ENCODE data around the gene MAFG. TPM values are rescaled to one million over a fixed set of nuclear protein-coding genes. Genes with fewer than 3 reads are reported as not detected.

Gene MAFG
- total and polyA plus RNA-seq, 2 of the 13 experiments (the other 11 are each of a cell fraction or from before 2014, with no cell fraction given) = 14.5 to 20.0 TPM

GRCh38 chr17:81890447-81891302, 36.9 kb downstream of the MAFG start (continued):
- TF ChIP-seq ZNF775 (CRISPR knock-in tag; IDR thresholded peaks at IDR 0.05; ENCODE audit: borderline replicate concordance) (no peak), HMGXB3 (CRISPR knock-in tag; IDR thresholded peaks at IDR 0.05; ENCODE audit: borderline replicate concordance) (no peak), TEF (CRISPR knock-in tag; IDR thresholded peaks at IDR 0.05) (no peak), ZNF30 (CRISPR knock-in tag; IDR thresholded peaks at IDR 0.05) (no peak), ZNF431 (CRISPR knock-in tag; IDR thresholded peaks at IDR 0.05; ENCODE audit: borderline replicate concordance, low read depth) (no peak), SRSF1 (optimal IDR thresholded peaks at IDR 0.05; ENCODE audit: low read depth, low read length) (no peak), ZNF251 (CRISPR knock-in tag; IDR thresholded peaks at IDR 0.05) (no peak), GATAD1 (CRISPR knock-in tag; IDR thresholded peaks at IDR 0.05) (peak; percentile 43), ZNF296 (CRISPR knock-in tag; conservative IDR thresholded peaks at IDR 0.05) (0 out of 2 replicates have a peak, but pooled peaks have one; percentile 20), TAF1 (CRISPR knock-in tag; IDR thresholded peaks at IDR 0.05) (no peak; the same call in 1 of the 2 replicates), GATAD2A (CRISPR knock-in tag; IDR thresholded peaks at IDR 0.05) (no peak), SP4 (CRISPR knock-in tag; IDR thresholded peaks at IDR 0.05) (peak; percentile 30; the same call in 1 of the 2 replicates), ZNF260 (CRISPR knock-in tag; IDR thresholded peaks at IDR 0.05; ENCODE audit: borderline replicate concordance, low read depth) (no peak), ZNF543 (CRISPR knock-in tag; IDR thresholded peaks at IDR 0.05) (no peak), KDM4B (CRISPR knock-in tag; IDR thresholded peaks at IDR 0.05) (no peak), MEF2D (CRISPR knock-in tag; IDR thresholded peaks at IDR 0.05) (no peak), ZNF512 (CRISPR knock-in tag; IDR thresholded peaks at IDR 0.05) (no peak)
- TF ChIP-seq, protein P1, sequence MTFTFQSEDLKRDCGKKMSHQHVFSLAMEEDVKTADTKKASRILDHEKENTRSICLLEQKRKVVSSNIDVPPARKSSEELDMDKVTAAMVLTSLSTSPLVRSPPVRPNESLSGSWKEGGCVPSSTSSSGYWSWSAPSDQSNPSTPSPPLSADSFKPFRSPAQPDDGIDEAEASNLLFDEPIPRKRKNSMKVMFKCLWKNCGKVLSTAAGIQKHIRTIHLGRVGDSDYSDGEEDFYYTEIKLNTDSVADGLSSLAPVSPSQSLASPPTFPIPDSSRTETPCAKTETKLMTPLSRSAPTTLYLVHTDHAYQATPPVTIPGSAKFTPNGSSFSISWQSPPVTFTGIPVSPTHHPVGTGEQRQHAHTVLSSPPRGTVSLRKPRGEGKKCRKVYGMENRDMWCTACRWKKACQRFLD (CRISPR knock-in tag; IDR thresholded peaks at IDR 0.05; ENCODE audit: borderline replicate concordance) = no peak
- TF ChIP-seq, protein P2, sequence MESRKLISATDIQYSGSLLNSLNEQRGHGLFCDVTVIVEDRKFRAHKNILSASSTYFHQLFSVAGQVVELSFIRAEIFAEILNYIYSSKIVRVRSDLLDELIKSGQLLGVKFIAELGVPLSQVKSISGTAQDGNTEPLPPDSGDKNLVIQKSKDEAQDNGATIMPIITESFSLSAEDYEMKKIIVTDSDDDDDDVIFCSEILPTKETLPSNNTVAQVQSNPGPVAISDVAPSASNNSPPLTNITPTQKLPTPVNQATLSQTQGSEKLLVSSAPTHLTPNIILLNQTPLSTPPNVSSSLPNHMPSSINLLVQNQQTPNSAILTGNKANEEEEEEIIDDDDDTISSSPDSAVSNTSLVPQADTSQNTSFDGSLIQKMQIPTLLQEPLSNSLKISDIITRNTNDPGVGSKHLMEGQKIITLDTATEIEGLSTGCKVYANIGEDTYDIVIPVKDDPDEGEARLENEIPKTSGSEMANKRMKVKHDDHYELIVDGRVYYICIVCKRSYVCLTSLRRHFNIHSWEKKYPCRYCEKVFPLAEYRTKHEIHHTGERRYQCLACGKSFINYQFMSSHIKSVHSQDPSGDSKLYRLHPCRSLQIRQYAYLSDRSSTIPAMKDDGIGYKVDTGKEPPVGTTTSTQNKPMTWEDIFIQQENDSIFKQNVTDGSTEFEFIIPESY (CRISPR knock-in tag; IDR thresholded peaks at IDR 0.05) = no peak; the same call in 1 of the 2 replicates

Data from HepG2 (cell line).